H1 (cell line): ENCODE measurements around the gene LMNA. TPM values are rescaled to one million over a fixed set of nuclear protein-coding genes. Genes with fewer than 3 reads are reported as not detected.

Experiments
- CEBPB ChIP-seq: IDR thresholded peaks from 2 replicates; pipeline ENCODE4 v1.6.1; 2012; ENCODE audit warnings: low read depth, low read length
- RBBP5 ChIP-seq: IDR thresholded peaks from 2 replicates; pipeline ENCODE4 v1.7.1; 2012; ENCODE audit warnings: low read depth, mild to moderate bottlenecking, inconsistent platforms, low read length, moderate library complexity, borderline replicate concordance
- polyA plus RNA-seq, 7 experiments: library from polyadenylated mRNA; depleted of rRNA in 3 of 7; stranded (reverse) in 5 of 7; unstranded in 2 of 7; fragments of >200 nt in 5 of 7; fragments of 200-250 nt in 2 of 7; gene quantifications; 1 replicate in 5 of 7; 2 replicates in 1 of 7; 4 replicates in 1 of 7; pipeline versions ENCODE4 v1.2.1 to v1.2.3, GENCODE V29; 2011 to 2013; ENCODE audit warnings: missing spikeins in 2 of 7, mixed read lengths in 2 of 7
- total RNA-seq: library from RNA; stranded (reverse); fragmentation: NEBNext Ultra II Directional; extraction: Animal tissue kit (Norgen Biotek cat#: 25700); gene quantifications from 2 replicates; pipeline ENCODE4 v1.2.1, GENCODE V29; 2021

LMNA gene
- total and polyA plus RNA-seq, 2 of the 8 experiments (the other 6 are each of a cell fraction or from before 2014, with no cell fraction given) = 25.8 to 46.8 TPM

DNA sequence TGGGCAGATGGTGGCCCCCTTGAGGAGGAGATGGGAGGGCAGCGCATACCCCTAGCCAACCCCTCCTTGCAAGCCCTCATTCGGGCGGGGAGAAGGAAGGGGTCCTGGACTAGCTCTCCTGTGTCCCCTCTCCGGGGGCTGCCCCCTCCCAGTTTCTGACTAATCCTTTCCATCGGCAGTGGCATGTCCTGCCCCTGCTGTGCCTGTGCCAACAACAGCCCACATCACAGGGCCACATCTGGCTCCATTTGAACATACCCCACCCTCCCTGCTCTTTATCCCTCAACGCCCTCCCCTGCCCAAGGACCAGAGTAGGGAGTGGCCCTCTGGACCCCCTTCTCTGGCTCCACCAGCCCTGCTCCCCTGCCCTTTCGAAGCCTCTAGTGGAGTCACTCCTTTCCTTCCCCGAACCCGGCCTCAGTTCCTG lies 11.0 kb upstream of the LMNA start (continued):
- TF ChIP-seq RBBP5 (no peak), CEBPB (no peak)
